Cardiac muscle cell (in vitro differentiated cells and primary cell): ENCODE results near the gene RNF115. TPM values are rescaled to one million over a fixed set of nuclear protein-coding genes. Genes with fewer than 3 reads are reported as not detected.
A peak's percentile ranks its signal among the peaks of the same experiment; 100 is the strongest.
"Not testable (repeated sequence)": the region's sequence is repeated elsewhere in the genome, so short reads cannot be mapped to it uniquely, and the experiment has no call there.

ENCODE experiments used
- DNase-seq, 2 donors: peaks; one replicate each; pipeline versions ENCODE4 v3.0.0 to v3.0.0-alpha.2; 2010 to 2017; ENCODE audit warnings: low read depth in 1 of 2, low spot score in 1 of 2
- H3K27ac ChIP-seq: fragments of 200-600 bp; sonication (generic); 2 replicates; pipeline ENCODE4 v1.5.1; 2016
- H3K27me3 ChIP-seq: fragments of 200-600 bp; sonication (generic); 2 replicates; pipeline ENCODE4 v1.6.0; 2016; ENCODE audit warnings: control low read depth
- H3K36me3 ChIP-seq: fragments of 200-600 bp; sonication (generic); 2 replicates; pipeline ENCODE4 v1.5.1; 2016; ENCODE audit warnings: control low read depth
- H3K4me1 ChIP-seq: fragments of 200-600 bp; sonication (generic); 2 replicates; pipeline ENCODE4 v1.8.1; 2017; ENCODE audit warnings: low read depth, mild to moderate bottlenecking, mixed run types
- H3K4me3 ChIP-seq: fragments of 200-600 bp; sonication (generic); 2 replicates; pipeline ENCODE4 v1.5.1; 2016; ENCODE audit warnings: mild to moderate bottlenecking
- H3K9me3 ChIP-seq: fragments of 200-600 bp; sonication (generic); 2 replicates; pipeline ENCODE4 v1.5.1; 2017; ENCODE audit warnings: low read depth, mild to moderate bottlenecking, control low read depth
- CTCF ChIP-seq: IDR thresholded peaks from 2 replicates; pipeline ENCODE4 v1.5.1; 2012; ENCODE audit warnings: low read depth, mild to moderate bottlenecking, low read length
- polyA plus RNA-seq: library from polyadenylated mRNA; unstranded; fragments of >200 nt; fragmentation: Nextera tagmentation; extraction: Ambion mirVana; gene quantifications from 2 replicates; pipeline ENCODE4 v1.2.1, GENCODE V29; 2016
- total RNA-seq: library from RNA; depleted of rRNA; stranded (reverse); fragments of >200 nt; gene quantifications from 2 replicates; pipeline ENCODE4 v1.2.3, GENCODE V29; 2016

RNF115 gene
- total and polyA plus RNA-seq, 2 experiments from 2014 or later: 12.9 to 18.8 TPM

DNA sequence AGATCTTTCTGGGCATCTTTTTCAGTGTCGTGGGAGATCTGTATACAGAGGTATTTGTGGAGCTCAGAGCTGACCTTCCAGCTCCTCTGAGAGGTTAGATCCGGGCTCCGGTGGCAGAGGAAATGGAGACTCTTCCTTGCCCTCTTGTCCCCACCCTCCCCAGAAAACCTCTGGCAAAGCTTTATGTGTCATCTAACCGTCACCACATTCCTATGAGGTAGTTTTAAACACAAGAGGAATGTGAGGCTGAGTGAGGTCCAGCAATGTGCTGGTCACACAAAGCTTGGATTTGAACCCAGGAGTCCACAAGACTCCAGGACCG, 103.4 kb downstream of the RNF115 start:
- Histone ChIP-seq H3K4me1 (peaks cover 5% of the 10 kb centered on the region), H3K4me3 (no peak overlapping the region), H3K27me3 (peaks cover 4% of the 10 kb centered on the region), H3K9me3 (no peaks in the 10 kb centered on the region), H3K27ac (no peak overlapping the region), H3K36me3 (no peaks in the 10 kb centered on the region)
- TF ChIP-seq CTCF: no peak
- peak in 1 of 2 donors; percentile 30 for DNase-seq

DNA sequence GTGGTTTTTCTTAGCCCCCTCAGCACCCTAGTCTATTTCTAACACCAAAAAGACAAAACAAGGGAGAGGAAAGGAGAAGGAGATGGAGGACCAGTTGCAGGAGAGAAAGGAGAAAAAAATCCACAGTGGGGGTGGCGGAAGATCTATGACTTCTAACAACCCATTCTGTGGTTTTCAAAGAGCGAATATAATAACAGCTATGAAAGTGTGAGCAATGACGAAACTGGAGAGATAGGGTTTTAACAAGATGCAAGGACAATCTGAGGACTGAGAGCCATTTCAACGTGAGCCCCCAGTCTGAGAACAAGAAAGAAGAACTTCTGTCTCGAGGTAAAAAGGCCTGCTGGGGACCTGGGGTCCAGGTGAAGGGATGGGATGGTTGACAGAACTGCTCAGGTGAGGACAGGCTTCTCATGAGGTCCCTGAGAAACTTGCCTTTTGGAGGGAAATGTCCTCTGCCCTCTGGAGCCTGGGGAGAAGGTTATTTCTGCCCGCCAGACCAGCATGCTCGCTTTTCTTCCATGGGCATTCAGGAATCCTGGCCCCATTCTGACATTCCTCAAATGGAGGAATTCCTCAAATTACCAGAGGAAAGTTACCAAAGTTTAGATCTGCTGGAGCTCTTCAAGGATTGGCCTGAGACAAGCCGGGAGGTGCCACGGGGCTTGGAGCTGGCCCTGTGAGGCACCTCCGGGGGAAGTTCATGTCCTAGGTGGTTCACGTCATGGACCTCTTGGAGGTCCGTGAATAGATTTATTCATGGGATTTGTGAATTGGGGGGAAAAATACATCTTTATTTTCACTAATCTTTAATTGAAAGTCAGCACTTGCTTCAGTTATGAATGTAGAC, 104.4 kb downstream of the RNF115 start, which contains the start of gene CD160:
Gene CD160, plus strand, starts transcription at position 270 of the 850 bp plus-strand sequence. CDS start 8,829 bp downstream, outside the sequence.
- H3K4me3 ChIP-seq: no peak within 1 kb of the TSS
- H3K36me3 ChIP-seq: no peaks in the 10 kb centered on the region
- peaks cover 5% of the 10 kb centered on the region for H3K4me1 ChIP-seq
- peaks cover 4% of the 10 kb centered on the region for H3K27me3 ChIP-seq
- H3K9me3 ChIP-seq: no peaks in the 10 kb centered on the region
- DNase-seq: no peak
- no peak for TF ChIP-seq CTCF
- no peak within 1 kb of the TSS for H3K27ac ChIP-seq

DNA sequence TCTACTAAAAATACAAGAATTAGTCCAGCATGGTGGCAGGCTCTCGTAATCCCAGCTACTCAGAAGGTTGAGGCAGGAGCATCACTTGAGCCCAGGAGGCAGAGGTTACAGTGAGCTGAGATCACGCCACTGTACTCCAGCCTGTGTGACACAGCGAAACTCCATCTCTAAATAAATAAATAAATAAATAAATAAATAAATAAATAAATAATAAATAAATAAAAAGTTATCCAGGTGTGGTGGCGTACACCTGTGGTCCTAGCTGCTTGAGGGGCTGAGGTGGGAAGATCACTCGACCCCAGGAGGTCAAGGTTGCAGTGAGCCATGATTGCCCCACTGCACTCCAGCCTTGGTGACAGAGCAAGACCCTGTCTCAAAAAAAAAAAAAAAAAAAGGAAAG, 105.4 kb downstream of the RNF115 start:
- H3K4me1 ChIP-seq, H3K9me3 ChIP-seq, H3K4me3 ChIP-seq, H3K36me3 ChIP-seq, H3K27me3 ChIP-seq, DNase-seq, H3K27ac ChIP-seq: not testable (repeated sequence)

DNA sequence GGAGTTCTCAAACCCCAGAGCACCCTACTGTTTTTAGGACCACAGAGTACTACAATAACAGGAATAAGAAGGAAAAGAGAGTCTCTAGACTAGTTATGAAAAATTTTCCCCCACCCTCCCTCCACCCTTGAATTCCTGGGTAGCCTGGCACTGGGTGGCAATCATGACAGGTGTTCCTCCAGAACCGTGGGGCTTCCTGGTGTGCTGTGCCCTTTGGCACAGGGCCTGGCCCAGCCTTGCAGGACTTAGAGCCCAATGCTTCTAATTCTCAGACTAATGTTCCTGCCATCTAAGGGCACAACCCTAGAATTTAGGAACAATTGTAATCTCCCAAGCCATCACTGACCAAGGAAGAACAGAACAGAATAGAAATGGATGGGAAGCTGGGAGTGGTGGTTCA, 106.1 kb downstream of the RNF115 start:
- no peaks in the 10 kb centered on the region for H3K9me3 ChIP-seq
- no peak overlapping the region for H3K27ac ChIP-seq
- no peaks in the 10 kb centered on the region for H3K36me3 ChIP-seq
- no peak for TF ChIP-seq CTCF
- DNase-seq: no peak
- peaks cover 4% of the 10 kb centered on the region for H3K27me3 ChIP-seq
- no peak overlapping the region for H3K4me3 ChIP-seq
- H3K4me1 ChIP-seq: peaks cover 5% of the 10 kb centered on the region

- H3K4me3 ChIP-seq: no peak overlapping the region
- TF ChIP-seq CTCF: no peak
- peaks cover 5% of the 10 kb centered on the region for H3K4me1 ChIP-seq
- H3K27ac ChIP-seq: peak overlapping the region; percentile 18
- DNase-seq: peak in 1 of 2 donors; percentile 42
- H3K27me3 ChIP-seq: peaks cover 4% of the 10 kb centered on the region
- H3K9me3 ChIP-seq: no peaks in the 10 kb centered on the region
- H3K36me3 ChIP-seq: no peaks in the 10 kb centered on the region
Measured at GRCh38 chr1:145716641-145717345, 107.1 kb downstream of the RNF115 start.
